Occipital lobe (tissue), 2 donors: ENCODE results near the gene HIVEP1. TPM values are rescaled to one million over a fixed set of nuclear protein-coding genes. Genes with fewer than 3 reads are reported as not detected.

Source experiments
- DNase-seq: peaks from one replicate; lab custom pipeline; 2025; lab: John Stamatoyannopoulos, UW
- total RNA-seq: library from RNA; depleted of rRNA; stranded (reverse); fragments of >200 nt; gene quantifications from one replicate; pipeline ENCODE4 v1.2.3, GENCODE V29; 2014

Gene HIVEP1
- total RNA-seq, 1 donor from 2014 or later: 22.0 TPM

GRCh38 chr6:12017263-12017662 lies 5.2 kb downstream of the HIVEP1 start:
- no peak for DNase-seq

- no peak for DNase-seq
Measured at GRCh38 chr6:12017876-12018401, 5.8 kb downstream of the HIVEP1 start.

- DNase-seq: no peak
Measured at GRCh38 chr6:12020187-12020791, 8.2 kb downstream of the HIVEP1 start.

- no peak for DNase-seq
Measured at GRCh38 chr6:12022481-12022880, 10.4 kb downstream of the HIVEP1 start.

GRCh38 chr6:12022953-12023388 lies 10.9 kb downstream of the HIVEP1 start:
- DNase-seq: no peak

DNA sequence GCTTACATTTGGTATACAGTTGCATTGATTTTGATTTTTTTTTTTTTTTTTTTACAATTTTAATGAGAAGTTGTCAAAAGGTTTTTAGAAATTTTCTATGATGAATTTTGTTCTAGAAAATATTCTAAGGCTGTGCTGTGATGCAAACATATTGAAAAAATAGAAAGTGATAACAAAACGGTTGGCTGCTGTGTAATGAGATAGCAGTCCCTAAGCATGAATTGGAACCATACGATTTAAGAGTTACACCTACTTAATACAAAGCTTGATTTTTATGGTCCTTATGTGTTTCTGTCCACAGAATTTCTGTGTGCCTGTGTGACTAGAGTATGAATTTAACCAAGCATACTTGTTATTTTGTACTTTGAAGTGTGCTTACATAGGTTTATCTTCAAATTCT lies 12.1 kb downstream of the HIVEP1 start:
- no peak for DNase-seq

DNA sequence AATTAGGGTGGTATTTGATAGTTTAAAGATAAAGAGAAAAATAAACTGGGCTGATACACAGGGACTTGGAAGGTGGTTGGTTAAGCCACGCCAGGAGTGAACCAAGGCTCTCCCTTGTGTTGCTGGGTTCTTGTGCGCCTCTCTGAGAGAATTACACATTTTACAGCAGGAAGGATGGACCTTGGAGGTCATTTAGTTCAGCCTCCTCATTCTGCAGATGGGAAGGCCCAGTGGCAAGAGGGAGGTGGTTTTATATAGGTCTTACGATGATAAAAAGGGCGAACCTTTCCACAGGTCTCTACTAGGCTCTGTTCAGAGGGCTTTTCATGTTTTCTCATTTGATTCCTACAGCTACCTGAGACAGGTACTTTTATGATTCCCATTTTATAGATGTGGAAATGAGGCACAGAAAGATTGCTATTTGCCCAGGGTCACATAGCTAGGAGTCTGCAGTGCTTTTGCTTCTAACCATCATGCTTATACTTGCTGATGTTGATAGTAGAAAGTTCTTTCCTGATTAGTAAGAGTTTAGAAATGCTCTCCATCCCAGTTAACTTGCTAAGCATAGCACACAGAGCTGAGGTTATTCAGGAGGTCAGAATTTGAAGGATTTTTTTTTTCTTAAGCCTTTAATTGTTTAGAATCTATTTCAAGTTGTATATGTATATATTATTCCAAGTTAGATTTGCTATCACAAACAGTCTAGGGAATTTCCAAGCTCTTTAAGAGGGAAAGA lies 12.8 kb downstream of the HIVEP1 start:
- no peak for DNase-seq

DNA sequence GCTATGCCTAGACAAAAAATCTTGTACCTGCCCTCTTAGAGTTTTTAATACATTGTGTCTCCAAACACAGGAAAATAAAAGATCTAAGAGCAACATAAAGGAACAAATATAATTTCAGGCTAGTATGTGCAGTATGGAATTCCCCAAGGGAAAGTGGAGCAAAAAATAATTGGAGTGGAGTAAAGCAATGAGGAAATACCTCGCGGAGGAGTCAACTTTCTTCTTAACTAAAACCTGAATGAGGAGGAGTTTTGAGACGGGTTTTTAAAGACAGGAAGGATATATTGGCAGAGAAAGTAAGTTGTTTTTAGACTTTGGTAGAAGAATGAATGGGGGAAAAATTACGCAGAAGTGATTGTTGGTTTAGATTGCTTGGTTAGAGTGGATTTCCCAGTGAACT lies 14.0 kb downstream of the HIVEP1 start:
- no peak for DNase-seq

DNA sequence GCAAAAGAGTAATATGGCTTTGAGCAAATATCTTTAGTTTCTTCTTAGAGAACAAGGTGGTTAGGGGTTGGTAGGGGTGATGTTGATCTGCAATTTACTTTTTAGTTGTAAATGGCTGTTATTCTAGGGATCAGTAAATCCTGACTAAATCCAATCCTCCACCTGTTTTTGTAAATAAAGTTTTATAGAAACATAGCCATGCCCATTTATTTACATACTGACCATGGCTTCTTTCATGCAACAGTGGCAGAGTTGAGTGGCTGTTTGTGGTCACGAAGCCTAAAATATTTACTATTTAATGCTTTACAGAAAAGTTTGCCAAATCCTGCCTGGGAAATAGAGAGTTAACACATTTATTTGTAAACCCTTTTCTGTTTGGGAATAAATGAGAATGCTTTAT lies 14.7 kb downstream of the HIVEP1 start:
- no peak for DNase-seq

DNA sequence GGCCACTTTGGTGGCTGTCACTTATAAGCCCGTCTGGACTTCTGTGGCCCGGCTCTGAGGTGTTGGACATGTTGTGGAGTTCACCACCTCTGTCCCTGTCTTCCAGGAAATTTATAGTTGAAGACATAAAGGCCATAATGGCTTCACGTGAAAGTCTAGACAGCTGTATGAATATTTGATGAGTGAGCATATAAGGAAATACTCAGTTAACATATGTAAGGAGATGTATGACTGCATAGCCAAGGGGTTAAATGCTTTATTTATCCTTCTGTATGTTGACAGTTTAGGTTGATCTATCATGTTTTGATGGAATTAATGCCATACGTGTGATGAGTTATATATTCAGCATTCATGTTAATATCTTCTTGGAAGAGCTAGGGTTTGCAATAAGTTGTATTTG lies 16.1 kb downstream of the HIVEP1 start:
- DNase-seq: no peak

GRCh38 chr6:12029979-12030737 lies 18.0 kb downstream of the HIVEP1 start:
- DNase-seq: no peak

DNA sequence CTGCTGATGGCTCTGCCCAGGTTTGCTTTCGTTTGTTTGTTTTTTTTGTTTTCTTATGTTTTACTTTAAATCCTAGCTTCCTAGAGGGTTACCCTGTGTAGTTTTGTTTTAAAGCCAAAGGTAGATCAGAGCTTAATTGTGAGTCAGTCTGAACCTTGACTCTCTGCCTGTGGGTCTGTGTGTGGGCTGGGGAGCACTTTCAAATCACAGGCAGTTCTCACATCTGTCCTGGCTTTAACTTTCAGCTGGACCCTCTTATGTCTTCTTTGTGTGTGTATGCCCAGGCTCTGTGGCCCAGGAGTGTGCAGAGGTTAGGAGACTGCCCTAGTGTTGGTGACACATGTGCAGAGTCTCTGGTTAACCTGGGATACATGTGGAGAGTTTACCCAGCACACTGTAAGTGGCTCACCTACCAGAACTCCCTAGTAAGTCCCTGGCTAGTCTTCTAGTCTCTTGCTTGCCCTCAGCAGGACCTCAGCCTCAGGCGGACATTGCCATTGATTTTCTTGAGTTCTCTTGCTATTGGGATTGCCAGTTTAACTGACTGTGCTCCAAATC lies 19.0 kb downstream of the HIVEP1 start:
- DNase-seq: no peak

- DNase-seq: no peak
Measured at GRCh38 chr6:12032783-12033573, 20.9 kb downstream of the HIVEP1 start.

DNA sequence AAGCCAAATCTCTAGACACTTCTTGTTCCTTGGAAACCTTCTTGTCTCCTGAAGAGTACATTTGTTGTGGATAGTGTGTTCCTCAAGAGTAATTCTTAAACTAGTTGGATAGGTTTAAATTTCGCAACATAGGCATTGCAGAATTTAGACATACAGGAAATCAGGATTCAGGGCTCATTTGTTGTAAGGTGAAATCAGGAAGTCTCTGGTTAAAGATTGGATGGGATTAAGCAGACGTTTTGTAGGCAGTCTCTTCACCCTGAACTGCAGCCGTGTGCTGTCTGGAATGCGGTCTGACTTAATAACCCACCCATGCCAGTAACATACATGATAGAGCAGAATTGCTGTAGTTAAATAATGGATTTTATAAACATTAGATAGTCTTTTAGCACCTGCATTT lies 21.7 kb downstream of the HIVEP1 start:
- DNase-seq: no peak

DNA sequence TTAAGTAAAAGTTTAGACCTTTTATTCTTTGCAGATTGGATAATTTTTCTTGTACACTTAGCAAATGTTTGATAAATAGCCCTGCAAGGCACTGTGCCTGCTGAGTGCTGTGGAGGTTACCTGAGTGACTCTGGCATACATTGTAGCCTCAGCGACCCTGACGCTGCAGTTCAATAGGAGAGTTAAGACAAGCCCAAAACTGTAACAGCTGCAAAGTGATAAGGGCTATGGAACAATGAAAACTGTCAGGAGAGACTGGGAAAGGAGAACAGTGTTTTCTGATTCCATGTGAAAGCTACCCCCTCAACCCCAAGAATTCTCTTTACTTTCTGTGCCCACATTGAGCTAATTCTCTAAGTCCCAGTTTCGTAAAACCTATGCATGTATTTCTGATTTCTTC lies 22.2 kb downstream of the HIVEP1 start:
- DNase-seq: no peak

- no peak for DNase-seq
Measured at GRCh38 chr6:12034837-12035236, 22.7 kb downstream of the HIVEP1 start.

GRCh38 chr6:12036766-12037165 lies 24.7 kb downstream of the HIVEP1 start:
- no peak for DNase-seq

DNA sequence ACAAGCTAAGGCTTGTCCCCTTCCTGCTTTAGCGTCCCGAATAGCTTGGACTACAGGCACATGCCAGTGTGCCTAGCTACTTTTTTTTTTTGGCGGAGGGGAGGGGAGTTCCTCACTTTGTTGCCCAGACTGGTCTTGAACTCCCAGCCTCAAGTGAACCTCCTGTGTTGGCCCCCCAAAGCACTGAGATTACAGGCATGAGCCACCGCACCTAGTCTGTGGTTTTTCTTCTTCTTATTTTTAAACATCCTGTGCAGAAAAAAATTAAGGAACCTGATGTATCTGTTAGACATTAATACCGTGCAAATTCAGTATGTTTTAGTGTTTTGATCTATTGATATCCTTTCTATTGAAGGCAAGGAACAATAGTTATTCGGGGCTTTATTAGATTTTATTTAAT lies 25.7 kb downstream of the HIVEP1 start:
- no peak for DNase-seq

GRCh38 chr6:12039540-12040459 lies 27.7 kb downstream of the HIVEP1 start:
- no peak for DNase-seq

DNA sequence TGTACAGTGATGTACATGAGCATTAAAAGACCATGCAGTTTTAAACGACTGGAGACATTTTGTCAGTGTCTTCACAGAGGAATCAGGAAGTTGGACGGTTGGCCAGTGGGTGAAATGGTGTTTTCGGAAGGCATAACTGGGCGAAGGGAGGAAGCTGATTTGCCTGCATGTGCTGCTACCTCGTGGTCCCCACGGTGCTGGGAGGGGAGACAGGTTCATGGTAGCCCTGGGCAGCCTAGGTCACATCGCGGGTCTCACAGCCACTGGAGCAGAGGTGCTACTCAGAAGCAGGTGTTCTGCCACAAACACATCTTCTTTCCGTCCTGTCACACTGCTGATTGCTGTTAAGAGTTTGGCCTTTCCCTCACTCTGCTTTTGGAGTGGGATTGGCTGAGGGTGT lies 35.2 kb downstream of the HIVEP1 start:
- no peak for DNase-seq
